ENCODE measurements around the gene ANAPC2. TPM values are rescaled to one million over a fixed set of nuclear protein-coding genes. Genes with fewer than 3 reads are reported as not detected.

The ANAPC2 gene
- total RNA-seq, 1 experiment from 2014 or later = 95.4 TPM

GRCh38 chr9:137168904-137169856, 19.2 kb downstream of the ANAPC2 start:
- no peaks in the 10 kb centered on the region for H3K79me2 ChIP-seq (ENCODE audit: low read depth)
- no peaks in the 10 kb centered on the region for H3K27me3 ChIP-seq (ENCODE audit: insufficient read depth, low read depth)
- H3K9me3 ChIP-seq (ENCODE audit: insufficient read depth, low read depth) = no peaks in the 10 kb centered on the region
- peak; percentile 66 to 80 for DNase-seq
- peaks cover 13% of the 10 kb centered on the region; the same call in 1 of the 2 replicates for H3K4me1 ChIP-seq (replicated peaks; ENCODE audit: insufficient read depth)
- peak overlapping the region; percentile 99 for H3K4me2 ChIP-seq
- intact Hi-C loops (cut with micrococcal nuclease; ENCODE audit: unreplicated experiment) = loop anchor here (5.0 kb wide), 1 partner anchor 42 kb away; no protein-coding TSS in a partner anchor
- POLR2A ChIA-PET (ENCODE audit: unreplicated experiment) = interaction anchor here (0.6 kb wide), 1 partner anchor 70 kb away, joined by 4 read pairs; no protein-coding TSS in a partner anchor
- no peaks in the 10 kb centered on the region for H4K20me1 ChIP-seq (ENCODE audit: insufficient read depth)
- no peaks in the 10 kb centered on the region for H3K36me3 ChIP-seq (ENCODE audit: low read depth)
- H3F3A ChIP-seq (ENCODE audit: insufficient read depth, low read depth) = peaks cover 11% of the 10 kb centered on the region; the same call in 1 of the 2 replicates
- H3K27ac ChIP-seq = no peak overlapping the region
- H2AFZ ChIP-seq = peak overlapping the region; percentile 83
- TF ChIP-seq CTCF (conservative IDR thresholded peaks at IDR 0.05) (no peak), EZH2 (IDR thresholded peaks at IDR 0.05; ENCODE audit: low read depth) (no peak)
- CTCF ChIA-PET = no interaction called here
- no peaks in the 10 kb centered on the region for H3K9me2 ChIP-seq (ENCODE audit: insufficient read depth)
- H3K4me3 ChIP-seq = peak overlapping the region; percentile 75
- BruUV-seq (replicated peaks) = no TSS peak

- intact Hi-C loops (cut with micrococcal nuclease; ENCODE audit: unreplicated experiment) = loop anchor here (5.0 kb wide), 1 partner anchor 41 kb away; no protein-coding TSS in a partner anchor
- CTCF ChIA-PET = no interaction called here
- H3K9me3 ChIP-seq (ENCODE audit: insufficient read depth, low read depth) = no peaks in the 10 kb centered on the region
- POLR2A ChIA-PET (ENCODE audit: unreplicated experiment) = interaction anchor here (0.6 kb wide), 2 partner anchors 68 to 71 kb away, joined by 4 read pairs; no protein-coding TSS in a partner anchor
- H3K27ac ChIP-seq = no peak overlapping the region
- H3K4me3 ChIP-seq = peak overlapping the region; percentile 75; the same call in 1 of the 2 replicates
- no peaks in the 10 kb centered on the region for H3K27me3 ChIP-seq (ENCODE audit: insufficient read depth, low read depth)
- no peaks in the 10 kb centered on the region for H3K79me2 ChIP-seq (ENCODE audit: low read depth)
- no peaks in the 10 kb centered on the region for H3K9me2 ChIP-seq (ENCODE audit: insufficient read depth)
- BruUV-seq (replicated peaks) = no TSS peak
- TF ChIP-seq EZH2 (IDR thresholded peaks at IDR 0.05; ENCODE audit: low read depth) = no peak
- no peak for TF ChIP-seq CTCF (conservative IDR thresholded peaks at IDR 0.05)
- peaks cover 10% of the 10 kb centered on the region; the same call in 1 of the 2 replicates for H3F3A ChIP-seq (ENCODE audit: insufficient read depth, low read depth)
- peaks cover 11% of the 10 kb centered on the region; the same call in 1 of the 2 replicates for H3K4me1 ChIP-seq (replicated peaks; ENCODE audit: insufficient read depth)
- no peak for DNase-seq
- H4K20me1 ChIP-seq (ENCODE audit: insufficient read depth) = no peaks in the 10 kb centered on the region
- H2AFZ ChIP-seq = peak overlapping the region; percentile 83; the same call in 1 of the 2 replicates
- H3K36me3 ChIP-seq (ENCODE audit: low read depth) = no peaks in the 10 kb centered on the region
- H3K4me2 ChIP-seq = peak overlapping the region; percentile 99
Observed at GRCh38 chr9:137168573-137168903, 19.8 kb downstream of the ANAPC2 start.

- no peaks in the 10 kb centered on the region for H3K9me3 ChIP-seq (ENCODE audit: insufficient read depth, low read depth)
- H3K9me2 ChIP-seq (ENCODE audit: insufficient read depth) = no peaks in the 10 kb centered on the region
- H3K27ac ChIP-seq = no peak overlapping the region
- H3K4me1 ChIP-seq (replicated peaks; ENCODE audit: insufficient read depth) = peaks cover 6% of the 10 kb centered on the region; the same call in 1 of the 2 replicates
- POLR2A ChIA-PET (ENCODE audit: unreplicated experiment) = interaction anchor here (0.6 to 0.7 kb wide), 5 partner anchors 38 to 80 kb away, joined by 4 to 6 read pairs (median 4); no protein-coding TSS in a partner anchor
- H3K79me2 ChIP-seq (ENCODE audit: low read depth) = no peaks in the 10 kb centered on the region
- no peaks in the 10 kb centered on the region for H3K36me3 ChIP-seq (ENCODE audit: low read depth)
- CTCF ChIA-PET = interaction anchor here (0.5 to 0.7 kb wide), 2 partner anchors 11 to 332 kb away, joined by 4 read pairs; no protein-coding TSS in a partner anchor
- TF ChIP-seq CTCF (conservative IDR thresholded peaks at IDR 0.05) (no peak), EZH2 (IDR thresholded peaks at IDR 0.05; ENCODE audit: low read depth) (no peak)
- no peaks in the 10 kb centered on the region for H3K27me3 ChIP-seq (ENCODE audit: insufficient read depth, low read depth)
- H3K4me3 ChIP-seq = peak overlapping the region; percentile 75; the same call in 1 of the 2 replicates
- no TSS peak for BruUV-seq (replicated peaks)
- H3F3A ChIP-seq (ENCODE audit: insufficient read depth, low read depth) = 0 out of 2 replicates have a peak, but pooled peaks cover 5% of the 10 kb centered on the region
- H3K4me2 ChIP-seq = peak overlapping the region; percentile 99
- intact Hi-C loops (cut with micrococcal nuclease; ENCODE audit: unreplicated experiment) = loop anchor here (5.0 kb wide), 1 partner anchor 41 kb away; no protein-coding TSS in a partner anchor
- DNase-seq = peak in 1 of 2 experiments; percentile 70
- H4K20me1 ChIP-seq (ENCODE audit: insufficient read depth) = no peaks in the 10 kb centered on the region
- H2AFZ ChIP-seq = no peak overlapping the region
Observed at GRCh38 chr9:137167747-137168572, 20.4 kb downstream of the ANAPC2 start.

All from PC-9 (cell line).